H9 (cell line): Measurements from ENCODE around the gene STXBP1. TPM values are rescaled to one million over a fixed set of nuclear protein-coding genes. Genes with fewer than 3 reads are reported as not detected.

Experiments
- DNase-seq: peaks from one replicate; pipeline ENCODE4 v3.0.0-alpha.2; 2017
- H2AFZ ChIP-seq: one replicate; pipeline ENCODE4 v1.6.1; 2013; ENCODE audit warnings: mild to moderate bottlenecking, low read length, control low read depth, moderate library complexity
- H2AK5ac ChIP-seq: 2 replicates; pipeline ENCODE4 v1.6.1; 2013; ENCODE audit warnings: low read length, control low read depth, mixed read lengths; ENCODE audit not compliant: insufficient read length
- H2BK120ac ChIP-seq: one replicate; pipeline ENCODE4 v1.6.1; 2013; ENCODE audit warnings: low read depth, mild to moderate bottlenecking, low read length, control low read depth, inconsistent platforms; ENCODE audit not compliant: poor library complexity, severe bottlenecking
- H2BK12ac ChIP-seq: 2 replicates; pipeline ENCODE4 v1.6.1; 2013; ENCODE audit warnings: low read length, control low read depth, mixed read lengths, low read depth; ENCODE audit not compliant: insufficient read length
- H2BK15ac ChIP-seq: 2 replicates; pipeline ENCODE4 v1.6.1; 2013; ENCODE audit warnings: low read depth, low read length, control low read depth
- H2BK20ac ChIP-seq: one replicate; pipeline ENCODE4 v1.6.1; 2013; ENCODE audit warnings: low read depth, mild to moderate bottlenecking, low read length, control low read depth, inconsistent platforms; ENCODE audit not compliant: poor library complexity, severe bottlenecking
- H2BK5ac ChIP-seq: 2 replicates; pipeline ENCODE4 v1.6.1; 2013; ENCODE audit warnings: low read length, control low read depth, mixed read lengths; ENCODE audit not compliant: insufficient read length
- H3K14ac ChIP-seq: 2 replicates; pipeline ENCODE4 v1.6.1; 2013; ENCODE audit warnings: low read length, control low read depth; ENCODE audit not compliant: insufficient read depth
- H3K18ac ChIP-seq: 2 replicates; pipeline ENCODE4 v1.6.1; 2013; ENCODE audit warnings: low read depth, mild to moderate bottlenecking, mixed read lengths, low read length, control low read depth; ENCODE audit not compliant: insufficient read length
- H3K23ac ChIP-seq: 2 replicates; pipeline ENCODE4 v1.6.1; 2013; ENCODE audit warnings: low read length, control low read depth, mixed read lengths, low read depth; ENCODE audit not compliant: insufficient read length
- H3K23me2 ChIP-seq: 2 replicates; pipeline ENCODE4 v1.6.1; 2013; ENCODE audit warnings: low read depth, mild to moderate bottlenecking, mixed read lengths, low read length, control low read depth; ENCODE audit not compliant: insufficient read length, poor library complexity, severe bottlenecking
- H3K27ac ChIP-seq: 2 replicates; pipeline ENCODE4 v1.5.1; 2013; ENCODE audit warnings: low read length, control low read depth, mixed read lengths, low read depth; ENCODE audit not compliant: insufficient read length
- H3K27me3 ChIP-seq: 2 replicates; pipeline ENCODE4 v1.6.1; 2013; ENCODE audit warnings: low read length, control low read depth, inconsistent platforms; ENCODE audit not compliant: insufficient read depth
- H3K4ac ChIP-seq: 2 replicates; pipeline ENCODE4 v1.6.1; 2013; ENCODE audit warnings: low read depth, mild to moderate bottlenecking, control low read depth, inconsistent platforms, low read length, moderate library complexity
- H3K4me1 ChIP-seq: 2 replicates; pipeline ENCODE4 v1.6.1; 2013; ENCODE audit warnings: low read length, control low read depth, inconsistent platforms; ENCODE audit not compliant: insufficient read depth
- H3K4me2 ChIP-seq: 2 replicates; pipeline ENCODE4 v1.6.1; 2013; ENCODE audit warnings: low read length, control low read depth, mixed read lengths; ENCODE audit not compliant: insufficient read length, insufficient read depth
- H3K56ac ChIP-seq: 2 replicates; pipeline ENCODE4 v1.6.1; 2013; ENCODE audit warnings: low read depth, mild to moderate bottlenecking, mixed read lengths, low read length, control low read depth; ENCODE audit not compliant: insufficient read length
- H3K79me1 ChIP-seq: 2 replicates; pipeline ENCODE4 v1.6.1; 2013; ENCODE audit warnings: low read depth, mild to moderate bottlenecking, moderate library complexity, low read length, control low read depth, inconsistent platforms; ENCODE audit not compliant: insufficient read depth, poor library complexity, severe bottlenecking
- H3K79me2 ChIP-seq: 2 replicates; pipeline ENCODE4 v1.6.1; 2013; ENCODE audit warnings: low read length, control low read depth, inconsistent platforms; ENCODE audit not compliant: insufficient read depth
- H3K9ac ChIP-seq: 2 replicates; pipeline ENCODE4 v1.6.1; 2013; ENCODE audit warnings: low read length, control low read depth, mixed read lengths; ENCODE audit not compliant: insufficient read length; ENCODE audit errors: extremely low read depth
- H3K9me3 ChIP-seq: one replicate; pipeline ENCODE4 v1.6.1; 2013; ENCODE audit warnings: low read depth, low read length, inconsistent platforms; ENCODE audit not compliant: control insufficient read depth
- H3T11ph ChIP-seq: one replicate; pipeline ENCODE4 v1.6.1; 2013; ENCODE audit warnings: mild to moderate bottlenecking, low read length, control low read depth, inconsistent platforms
- H4K20me1 ChIP-seq: one replicate; pipeline ENCODE4 v1.6.1; 2013; ENCODE audit not compliant: control insufficient read depth, insufficient read length, insufficient read depth
- H4K5ac ChIP-seq: 2 replicates; pipeline ENCODE4 v1.6.1; 2013; ENCODE audit warnings: low read depth, mild to moderate bottlenecking, mixed read lengths, low read length, control low read depth; ENCODE audit not compliant: insufficient read length
- H4K8ac ChIP-seq: replicated peaks from 2 replicates; pipeline ENCODE4 v1.6.1; 2013; ENCODE audit warnings: low read length, control low read depth, mixed read lengths, low read depth; ENCODE audit not compliant: insufficient read length
- H4K91ac ChIP-seq: 2 replicates; pipeline ENCODE4 v1.6.1; 2013; ENCODE audit warnings: low read depth, mild to moderate bottlenecking, moderate library complexity, mixed read lengths, low read length, control low read depth; ENCODE audit not compliant: insufficient read length
- H3K27ac Mint-ChIP-seq, 3 experiments: 2 replicates in 2 of 3; 3 replicates in 1 of 3; pipeline ENCODE4 v1.8.0; 2020 to 2021; ENCODE audit warnings: mixed read lengths in 3 of 3, mild to moderate bottlenecking in 1 of 3, moderate library complexity in 1 of 3
- H3K27me3 Mint-ChIP-seq: 2 replicates; pipeline ENCODE4 v1.8.0; 2021; ENCODE audit warnings: low read depth, mild to moderate bottlenecking, moderate library complexity, mixed read lengths
- H3K36me3 Mint-ChIP-seq, 3 experiments: 2 replicates in 2 of 3; 3 replicates in 1 of 3; pipeline ENCODE4 v1.8.0; 2020 to 2021; ENCODE audit warnings: low read depth in 3 of 3, mixed read lengths in 3 of 3; ENCODE audit not compliant: insufficient read depth in 1 of 3
- H3K4me1 Mint-ChIP-seq, 2 experiments: 2 replicates each; pipeline ENCODE4 v1.8.0; 2020; ENCODE audit warnings: mixed read lengths in 2 of 2
- H3K4me3 Mint-ChIP-seq, 2 experiments: 2 replicates in 1 of 2; 3 replicates in 1 of 2; pipeline ENCODE4 v1.8.0; 2020 to 2021; ENCODE audit warnings: mild to moderate bottlenecking in 2 of 2, mixed read lengths in 2 of 2, moderate library complexity in 1 of 2
- H3K9me3 Mint-ChIP-seq, 2 experiments: 2 replicates in 1 of 2; 3 replicates in 1 of 2; pipeline ENCODE4 v1.8.0; 2020; ENCODE audit warnings: mild to moderate bottlenecking in 2 of 2, mixed read lengths in 2 of 2, moderate library complexity in 1 of 2
- WGBS: extraction: QIAGEN DNeasy Blood & Tissue Kit; methylation state at CpG from one replicate; pipeline ENCODE4 v1.1.7; 2013; ENCODE audit warnings: missing lambda C conversion rate, low lambda C conversion rate, mixed read lengths; ENCODE audit not compliant: insufficient read length; ENCODE audit errors: extremely low coverage; 5-methylcytosine and 5-hydroxymethylcytosine counted together
- total RNA-seq: library from RNA; stranded (reverse); gene quantifications from 2 replicates; pipeline ENCODE4 v1.2.1, GENCODE V29; 2021
- TF ChIP-seq, protein P1 (sequence below): fragments of 200-600 bp; sonication (generic); conservative IDR thresholded peaks from 3 replicates; pipeline ENCODE4 v1.8.0; 2021; ENCODE audit warnings: antibody characterized with exemption, mild to moderate bottlenecking

STXBP1 gene
- total RNA-seq, 1 experiment from 2014 or later, result 22.3 TPM

DNA sequence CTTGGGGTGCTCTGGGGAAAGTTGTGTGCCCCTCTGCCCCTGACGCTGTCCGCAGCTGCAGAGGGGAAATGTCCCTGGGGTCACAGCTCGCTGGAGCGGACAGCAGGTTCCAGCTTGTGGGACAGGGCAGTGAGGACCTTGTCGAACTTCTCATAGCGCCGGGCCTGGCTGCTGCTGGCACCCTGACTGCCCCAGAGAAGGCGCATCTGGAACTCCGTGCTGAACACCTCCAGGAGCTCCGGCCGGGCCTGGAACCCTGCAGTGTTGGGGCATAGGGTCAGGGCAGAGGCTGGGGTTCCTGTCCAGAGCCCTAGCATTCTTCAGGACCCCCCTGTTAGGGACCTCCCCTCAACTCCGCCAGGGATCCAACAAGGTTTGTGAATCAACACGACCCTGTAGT, 126.6 kb downstream of the STXBP1 start:
- H3K36me3 Mint-ChIP-seq, result no peaks in the 10 kb centered on the region
- no peaks in the 10 kb centered on the region for H3K79me2 ChIP-seq
- H3K4me2 ChIP-seq, result no peak overlapping the region
- no peak overlapping the region for H3K18ac ChIP-seq
- H2AFZ ChIP-seq, result no peak overlapping the region
- WGBS, result no CpG with 5 or more reads among the region's 13 CpGs
- H2BK12ac ChIP-seq, result no peak overlapping the region
- no peak overlapping the region for H3K27ac ChIP-seq
- H3K27me3 Mint-ChIP-seq, result peaks cover 22% of the 10 kb centered on the region
- no peak overlapping the region for H3K27ac Mint-ChIP-seq
- H3K9me3 Mint-ChIP-seq, result no peaks in the 10 kb centered on the region
- H3K56ac ChIP-seq, result no peak overlapping the region
- no peak overlapping the region for H4K91ac ChIP-seq
- H3T11ph ChIP-seq, result no peak overlapping the region
- peaks cover 14 to 23% of the 10 kb centered on the region in 2 experiments for H3K4me1 Mint-ChIP-seq
- no peak overlapping the region for H3K23ac ChIP-seq
- no peak overlapping the region for H4K5ac ChIP-seq
- no peak overlapping the region for H2BK120ac ChIP-seq
- no peaks in the 10 kb centered on the region for H3K27me3 ChIP-seq
- H3K4me3 Mint-ChIP-seq, result no peak overlapping the region
- H2BK20ac ChIP-seq, result no peak overlapping the region
- no peaks in the 10 kb centered on the region for H3K9me3 ChIP-seq
- H3K79me1 ChIP-seq, result no peaks in the 10 kb centered on the region
- no peaks in the 10 kb centered on the region for H3K4me1 ChIP-seq
- no peak overlapping the region for H3K9ac ChIP-seq
- DNase-seq, result no peak
- H3K23me2 ChIP-seq, result peaks cover 7% of the 10 kb centered on the region
- no peak overlapping the region for H2BK5ac ChIP-seq
- no peak overlapping the region for H4K8ac ChIP-seq
- H3K14ac ChIP-seq, result no peak overlapping the region
- no peaks in the 10 kb centered on the region for H4K20me1 ChIP-seq
- no peak overlapping the region for H3K4ac ChIP-seq
- H2AK5ac ChIP-seq, result no peak overlapping the region
- no peak overlapping the region; the same call in 1 of the 2 replicates for H2BK15ac ChIP-seq
- TF ChIP-seq, protein P1, sequence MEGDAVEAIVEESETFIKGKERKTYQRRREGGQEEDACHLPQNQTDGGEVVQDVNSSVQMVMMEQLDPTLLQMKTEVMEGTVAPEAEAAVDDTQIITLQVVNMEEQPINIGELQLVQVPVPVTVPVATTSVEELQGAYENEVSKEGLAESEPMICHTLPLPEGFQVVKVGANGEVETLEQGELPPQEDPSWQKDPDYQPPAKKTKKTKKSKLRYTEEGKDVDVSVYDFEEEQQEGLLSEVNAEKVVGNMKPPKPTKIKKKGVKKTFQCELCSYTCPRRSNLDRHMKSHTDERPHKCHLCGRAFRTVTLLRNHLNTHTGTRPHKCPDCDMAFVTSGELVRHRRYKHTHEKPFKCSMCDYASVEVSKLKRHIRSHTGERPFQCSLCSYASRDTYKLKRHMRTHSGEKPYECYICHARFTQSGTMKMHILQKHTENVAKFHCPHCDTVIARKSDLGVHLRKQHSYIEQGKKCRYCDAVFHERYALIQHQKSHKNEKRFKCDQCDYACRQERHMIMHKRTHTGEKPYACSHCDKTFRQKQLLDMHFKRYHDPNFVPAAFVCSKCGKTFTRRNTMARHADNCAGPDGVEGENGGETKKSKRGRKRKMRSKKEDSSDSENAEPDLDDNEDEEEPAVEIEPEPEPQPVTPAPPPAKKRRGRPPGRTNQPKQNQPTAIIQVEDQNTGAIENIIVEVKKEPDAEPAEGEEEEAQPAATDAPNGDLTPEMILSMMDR, result no peak
